Activated CD4-positive, alpha-beta T cell treated with anti-CD3 and anti-CD28 coated beads, Interleukin-2, amount 10 ng/mL, durations not matched to agents 7 days and 5 days (primary cell): ENCODE results near the gene RIMS1. TPM values are rescaled to one million over a fixed set of nuclear protein-coding genes. Genes with fewer than 3 reads are reported as not detected.
"Not testable (repeated sequence)": the region's sequence is repeated elsewhere in the genome, so short reads cannot be mapped to it uniquely, and the experiment has no call there.

Source experiments
- CTCF ChIA-PET: fragments of 350-600 bp; sonication (Branson Sonifier 250); formaldehyde crosslinking; loops from one replicate; lab custom pipeline; 2021; ENCODE audit warnings: antibody characterized with exemption; lab: Charles Lee
- POLR2A ChIA-PET: fragments of 350-600 bp; sonication (Branson Sonifier 250); formaldehyde crosslinking; loops from one replicate; lab custom pipeline; 2021; ENCODE audit warnings: antibody characterized with exemption; lab: Charles Lee
- DNase-seq: peaks from one replicate; pipeline ENCODE4 v3.0.0-alpha.2; 2020
- H3K27ac Mint-ChIP-seq: one replicate; pipeline ENCODE4 v1.8.0; 2021; ENCODE audit warnings: mild to moderate bottlenecking, moderate library complexity, mixed read lengths
- H3K27me3 Mint-ChIP-seq: one replicate; pipeline ENCODE4 v1.8.0; 2021; ENCODE audit warnings: mixed read lengths
- H3K36me3 Mint-ChIP-seq: one replicate; pipeline ENCODE4 v1.8.0; 2021; ENCODE audit warnings: low read depth, mixed read lengths
- H3K4me1 Mint-ChIP-seq: one replicate; pipeline ENCODE4 v1.8.0; 2021; ENCODE audit warnings: mixed read lengths
- H3K4me3 Mint-ChIP-seq: one replicate; pipeline ENCODE4 v1.8.0; 2021; ENCODE audit warnings: mild to moderate bottlenecking, moderate library complexity, mixed read lengths
- H3K9me3 Mint-ChIP-seq: one replicate; pipeline ENCODE4 v1.8.0; 2021; ENCODE audit warnings: mixed read lengths
- total RNA-seq, 2 experiments: library from RNA; stranded (reverse); gene quantifications; one replicate each; pipeline ENCODE4 v1.2.3, GENCODE V29; 2021

The RIMS1 gene
- total RNA-seq, 2 experiments from 2014 or later: not detected

GRCh38 chr6:72283571-72283970, 397.2 kb downstream of the RIMS1 start:
- no peak overlapping the region for H3K27ac Mint-ChIP-seq
- H3K36me3 Mint-ChIP-seq: no peaks in the 10 kb centered on the region
- ChIA-PET POLR2A (no interaction called here), CTCF (no interaction called here)
- H3K4me1 Mint-ChIP-seq: no peaks in the 10 kb centered on the region
- H3K27me3 Mint-ChIP-seq: no peaks in the 10 kb centered on the region
- no peaks in the 10 kb centered on the region for H3K9me3 Mint-ChIP-seq
- no peak for DNase-seq
- H3K4me3 Mint-ChIP-seq: no peak overlapping the region

GRCh38 chr6:72286911-72287311, 400.6 kb downstream of the RIMS1 start:
- Mint-ChIP-seq H3K27ac (no peak overlapping the region), H3K27me3 (no peaks in the 10 kb centered on the region), H3K4me1 (no peaks in the 10 kb centered on the region), H3K9me3 (no peaks in the 10 kb centered on the region), H3K4me3 (no peak overlapping the region), H3K36me3 (no peaks in the 10 kb centered on the region)
- DNase-seq: no peak
- ChIA-PET CTCF (no interaction called here), POLR2A (no interaction called here)

- POLR2A ChIA-PET: no interaction called here
- Mint-ChIP-seq H3K36me3 (no peaks in the 10 kb centered on the region), H3K27ac (no peak overlapping the region), H3K4me3 (no peak overlapping the region), H3K9me3 (no peaks in the 10 kb centered on the region), H3K27me3 (no peaks in the 10 kb centered on the region), H3K4me1 (no peaks in the 10 kb centered on the region)
- CTCF ChIA-PET: interaction anchor here (0.5 kb wide), 1 partner anchor 10 kb away, joined by 3 read pairs; no protein-coding TSS in a partner anchor
- no peak for DNase-seq
Measured at GRCh38 chr6:72287801-72288200, 401.5 kb downstream of the RIMS1 start.

GRCh38 chr6:72288592-72288991, 402.2 kb downstream of the RIMS1 start:
- H3K9me3 Mint-ChIP-seq: no peaks in the 10 kb centered on the region
- ChIA-PET POLR2A (no interaction called here), CTCF (no interaction called here)
- no peaks in the 10 kb centered on the region for H3K4me1 Mint-ChIP-seq
- no peaks in the 10 kb centered on the region for H3K36me3 Mint-ChIP-seq
- DNase-seq: no peak
- H3K27ac Mint-ChIP-seq: no peak overlapping the region
- H3K27me3 Mint-ChIP-seq: no peaks in the 10 kb centered on the region
- H3K4me3 Mint-ChIP-seq: no peak overlapping the region

- Mint-ChIP-seq H3K27me3 (no peaks in the 10 kb centered on the region), H3K4me3 (no peak overlapping the region), H3K4me1 (no peaks in the 10 kb centered on the region), H3K27ac (no peak overlapping the region), H3K36me3 (no peaks in the 10 kb centered on the region), H3K9me3 (no peaks in the 10 kb centered on the region)
- no peak for DNase-seq
- ChIA-PET CTCF (no interaction called here), POLR2A (no interaction called here)
Measured at GRCh38 chr6:72290620-72291019, 404.3 kb downstream of the RIMS1 start.

GRCh38 chr6:72296375-72296774, 410.0 kb downstream of the RIMS1 start:
- H3K27me3 Mint-ChIP-seq: no peaks in the 10 kb centered on the region
- H3K9me3 Mint-ChIP-seq: no peaks in the 10 kb centered on the region
- DNase-seq: no peak
- H3K4me3 Mint-ChIP-seq: no peak overlapping the region
- POLR2A ChIA-PET: no interaction called here
- no peaks in the 10 kb centered on the region for H3K36me3 Mint-ChIP-seq
- H3K4me1 Mint-ChIP-seq: no peaks in the 10 kb centered on the region
- CTCF ChIA-PET: no interaction called here
- no peak overlapping the region for H3K27ac Mint-ChIP-seq

- ChIA-PET POLR2A (no interaction called here), CTCF (no interaction called here)
- no peaks in the 10 kb centered on the region for H3K9me3 Mint-ChIP-seq
- no peaks in the 10 kb centered on the region for H3K27me3 Mint-ChIP-seq
- no peaks in the 10 kb centered on the region for H3K4me1 Mint-ChIP-seq
- no peak overlapping the region for H3K27ac Mint-ChIP-seq
- DNase-seq: no peak
- no peaks in the 10 kb centered on the region for H3K36me3 Mint-ChIP-seq
- no peak overlapping the region for H3K4me3 Mint-ChIP-seq
Measured at GRCh38 chr6:72305971-72306370, 419.6 kb downstream of the RIMS1 start.

- CTCF ChIA-PET: no interaction called here
- no peak for DNase-seq
- H3K36me3 Mint-ChIP-seq: no peaks in the 10 kb centered on the region
Measured at GRCh38 chr6:72316675-72317380, 430.5 kb downstream of the RIMS1 start.

GRCh38 chr6:72321788-72322187, 435.4 kb downstream of the RIMS1 start:
- no peak for DNase-seq
- Mint-ChIP-seq H3K4me3 (no peak overlapping the region), H3K9me3 (no peaks in the 10 kb centered on the region), H3K4me1 (no peaks in the 10 kb centered on the region), H3K27ac (no peak overlapping the region), H3K27me3 (no peaks in the 10 kb centered on the region), H3K36me3 (no peaks in the 10 kb centered on the region)
- ChIA-PET POLR2A (no interaction called here), CTCF (no interaction called here)

More at GRCh38 chr6:72316675-72317380, 430.5 kb downstream of the RIMS1 start:
- POLR2A ChIA-PET: no interaction called here
- Mint-ChIP-seq H3K27ac (no peak overlapping the region), H3K4me3 (no peak overlapping the region), H3K4me1 (no peaks in the 10 kb centered on the region), H3K27me3 (no peaks in the 10 kb centered on the region), H3K9me3 (no peaks in the 10 kb centered on the region)

GRCh38 chr6:72322771-72323170, 436.4 kb downstream of the RIMS1 start:
- no peak overlapping the region for H3K27ac Mint-ChIP-seq
- H3K27me3 Mint-ChIP-seq: no peaks in the 10 kb centered on the region
- POLR2A ChIA-PET: no interaction called here
- H3K4me3 Mint-ChIP-seq: no peak overlapping the region
- no peaks in the 10 kb centered on the region for H3K4me1 Mint-ChIP-seq
- H3K9me3 Mint-ChIP-seq: no peaks in the 10 kb centered on the region
- no peak for DNase-seq
- CTCF ChIA-PET: no interaction called here
- no peaks in the 10 kb centered on the region for H3K36me3 Mint-ChIP-seq

- POLR2A ChIA-PET: no interaction called here
- H3K36me3 Mint-ChIP-seq: no peaks in the 10 kb centered on the region
- no peaks in the 10 kb centered on the region for H3K27me3 Mint-ChIP-seq
- no peak overlapping the region for H3K27ac Mint-ChIP-seq
- CTCF ChIA-PET: no interaction called here
- no peak overlapping the region for H3K4me3 Mint-ChIP-seq
- DNase-seq: no peak
- no peaks in the 10 kb centered on the region for H3K9me3 Mint-ChIP-seq
- no peaks in the 10 kb centered on the region for H3K4me1 Mint-ChIP-seq
Measured at GRCh38 chr6:72324591-72324990, 438.2 kb downstream of the RIMS1 start.

- H3K36me3 Mint-ChIP-seq: no peaks in the 10 kb centered on the region
- POLR2A ChIA-PET: no interaction called here
- H3K9me3 Mint-ChIP-seq: no peaks in the 10 kb centered on the region
- DNase-seq: no peak
- H3K4me1 Mint-ChIP-seq: no peaks in the 10 kb centered on the region
- no peak overlapping the region for H3K4me3 Mint-ChIP-seq
- H3K27me3 Mint-ChIP-seq: no peaks in the 10 kb centered on the region
- CTCF ChIA-PET: interaction anchor here (0.6 kb wide), 1 partner anchor 1806 kb away, joined by 3 read pairs; no protein-coding TSS in a partner anchor
- no peak overlapping the region for H3K27ac Mint-ChIP-seq
Measured at GRCh38 chr6:72328775-72329174, 442.4 kb downstream of the RIMS1 start.

- POLR2A ChIA-PET, H3K36me3 Mint-ChIP-seq, H3K27ac Mint-ChIP-seq, CTCF ChIA-PET, H3K4me3 Mint-ChIP-seq, H3K27me3 Mint-ChIP-seq, DNase-seq, H3K9me3 Mint-ChIP-seq, H3K4me1 Mint-ChIP-seq: not testable (repeated sequence)
Measured at GRCh38 chr6:72335203-72335602, 448.9 kb downstream of the RIMS1 start.

GRCh38 chr6:72348926-72349325, 462.6 kb downstream of the RIMS1 start:
- no peak overlapping the region for H3K27ac Mint-ChIP-seq
- no peaks in the 10 kb centered on the region for H3K36me3 Mint-ChIP-seq
- ChIA-PET CTCF (no interaction called here), POLR2A (no interaction called here)
- H3K9me3 Mint-ChIP-seq: no peaks in the 10 kb centered on the region
- H3K4me1 Mint-ChIP-seq: no peaks in the 10 kb centered on the region
- no peak for DNase-seq
- H3K4me3 Mint-ChIP-seq: no peak overlapping the region
- H3K27me3 Mint-ChIP-seq: no peaks in the 10 kb centered on the region
